ENCODE results near the gene ZNF862. TPM values are rescaled to one million over a fixed set of nuclear protein-coding genes. Genes with fewer than 3 reads are reported as not detected.

Gene ZNF862
- total and polyA plus RNA-seq, 2 of the 8 experiments (the other 6 are each of a cell fraction or from before 2014, with no cell fraction given) = 1.8 to 3.9 TPM

DNA sequence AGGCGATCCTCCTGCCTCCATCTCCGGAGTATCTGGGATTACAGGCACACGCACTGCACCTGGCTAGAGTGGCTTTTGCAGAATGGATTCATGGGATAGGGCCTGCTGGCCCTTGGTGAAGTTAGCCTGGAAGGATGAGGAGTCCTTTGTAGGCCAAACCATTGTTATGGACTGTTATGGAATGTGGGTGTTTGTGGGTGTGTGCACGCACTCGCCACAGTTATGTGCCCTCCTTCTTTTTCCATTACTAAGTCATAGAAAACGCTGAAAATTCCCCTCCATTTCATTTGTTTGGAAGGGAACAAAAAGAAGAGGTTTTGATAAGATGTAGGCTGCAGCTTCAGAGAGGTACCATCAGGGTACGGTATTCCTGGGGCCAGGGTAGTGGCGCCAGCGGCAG is 15.0 kb downstream of the ZNF862 start (continued):
- no peak for TF ChIP-seq TAF7 (optimal IDR thresholded peaks at IDR 0.05; ENCODE audit: borderline replicate concordance, low read depth, low read length)
- TF ChIP-seq TEAD4 (IDR thresholded peaks at IDR 0.05; ENCODE audit: low read depth, low read length) = no peak
- TF ChIP-seq USF2 (IDR thresholded peaks at IDR 0.05; ENCODE audit: low read length) = no peak
- no peak for TF ChIP-seq TBP (IDR thresholded peaks at IDR 0.05; ENCODE audit: low read depth, low read length)
- TF ChIP-seq PHF8 (conservative IDR thresholded peaks at IDR 0.05; ENCODE audit: low read depth, low read length) = no peak
- no peak for TF ChIP-seq CHD2 (IDR thresholded peaks at IDR 0.05; ENCODE audit: low read length)
- TF ChIP-seq SIN3A (conservative IDR thresholded peaks at IDR 0.05 in 1 of 2, IDR thresholded peaks at IDR 0.05 in 1 of 2; ENCODE audit: low read depth in 1 of 2, low read length in 2 of 2) = no peak
